Body of pancreas (tissue), 4 donors: ENCODE measurements around the gene PPARGC1A. TPM values are rescaled to one million over a fixed set of nuclear protein-coding genes. Genes with fewer than 3 reads are reported as not detected.
A peak's percentile ranks its signal among the peaks of the same experiment; 100 is the strongest.

Experiments
- ATAC-seq: fragments of 150-250 bp; one replicate; pipeline ENCODE4 v1.9.1; 2016
- DNase-seq, 4 donors: peaks; one replicate each; pipeline ENCODE4 v3.0.0-alpha.2; 2019
- H3K27ac ChIP-seq, 4 donors: fragments of 200-600 bp; sonication (generic); 1 replicate in 3 of 4; 2 replicates in 1 of 4; pipeline versions ENCODE4 v1.5.1 to v1.6.1; 2016 to 2019; ENCODE audit warnings: mild to moderate bottlenecking in 1 of 4, mixed read lengths in 1 of 4, moderate library complexity in 1 of 4
- H3K27me3 ChIP-seq, 2 donors: fragments of 200-600 bp; sonication (generic); one replicate each; pipeline ENCODE4 v1.6.0; 2016; ENCODE audit warnings: mild to moderate bottlenecking in 1 of 2
- H3K36me3 ChIP-seq, 2 donors: fragments of 200-600 bp; sonication (generic); replicated peaks in 1 of 2; 2 replicates each; pipeline ENCODE4 v1.5.1; 2016; ENCODE audit warnings: low read depth in 2 of 2; ENCODE audit not compliant: insufficient read depth in 1 of 2
- H3K4me1 ChIP-seq: fragments of 200-600 bp; sonication (generic); one replicate; pipeline ENCODE4 v1.6.0; 2016
- H3K4me3 ChIP-seq, 2 donors: fragments of 200-600 bp; sonication (generic); 1 replicate in 1 of 2; 2 replicates in 1 of 2; pipeline ENCODE4 v1.5.1; 2016 to 2019
- H3K9me3 ChIP-seq, 3 donors: fragments of 200-600 bp; sonication (generic); 1 replicate in 2 of 3; 2 replicates in 1 of 3; pipeline ENCODE4 v1.5.1; 2016
- POLR2A ChIP-seq, 3 donors: fragments of 450-650 bp; IDR thresholded peaks; one replicate each; pipeline ENCODE4 v1.6.1; 2016; ENCODE audit warnings: antibody characterized with exemption in 3 of 3, mild to moderate bottlenecking in 2 of 3
- WGBS, 2 donors: methylation state at CpG; one replicate each; pipeline ENCODE4 v1.1.5; 2017; 5-methylcytosine and 5-hydroxymethylcytosine counted together
- intact Hi-C: fragments of 100-400 bp; cut with DNase I; formaldehyde crosslinking; loops from one replicate; pipeline ENCODE4 v1.15.1; 2023
- total RNA-seq, 2 donors: library from RNA; depleted of rRNA; stranded (reverse); fragments of >200 nt; gene quantifications; one replicate each; pipeline ENCODE4 v1.1.0, GENCODE V29; 2016
- TF ChIP-seq, protein P1 (sequence below), 7 experiments: fragments of 450-650 bp in 4 of 7; fragments of 200-600 bp in 3 of 7; sonication (generic) in 3 of 7; IDR thresholded peaks; one replicate each; pipeline ENCODE4 v1.5.1; 2016 to 2019; ENCODE audit warnings: antibody characterized with exemption in 7 of 7

PPARGC1A gene
- total RNA-seq, 2 donors from 2014 or later = 8.0 to 44.8 TPM

DNA sequence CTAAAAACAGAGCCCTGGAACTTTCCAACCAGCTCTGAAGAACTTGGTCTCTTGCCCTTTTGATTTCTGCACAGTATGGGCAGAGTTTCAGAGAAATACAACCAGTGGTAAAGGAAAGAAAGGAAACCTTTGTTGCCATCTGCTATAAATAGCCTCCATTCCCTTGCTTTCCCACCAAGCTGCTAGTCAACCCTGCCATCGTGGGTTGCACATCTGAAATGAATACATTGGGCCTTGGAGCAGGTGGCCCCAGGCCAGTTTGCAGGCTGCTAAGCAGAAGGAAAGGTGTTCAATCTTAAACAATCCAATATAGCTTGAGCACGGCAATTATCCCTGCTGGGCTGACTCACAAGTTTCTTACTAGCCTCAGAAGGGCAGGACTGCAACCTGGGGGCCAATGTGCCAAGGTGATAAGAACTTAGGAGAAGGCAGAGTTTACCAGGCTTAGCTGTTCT, 142.5 kb downstream of the PPARGC1A start:
- peak; percentile 38 for ATAC-seq
- no peak overlapping the region for H3K4me3 ChIP-seq
- no peaks in the 10 kb centered on the region for H3K4me1 ChIP-seq
- H3K27ac ChIP-seq = no peak overlapping the region
- peak in 3 of 4 donors; percentile 5 to 24 (median 14) for DNase-seq
- no peaks in the 10 kb centered on the region for H3K27me3 ChIP-seq
- no peaks in the 10 kb centered on the region for H3K9me3 ChIP-seq
- no peaks in the 10 kb centered on the region for H3K36me3 ChIP-seq
- TF ChIP-seq POLR2A (IDR thresholded peaks at IDR 0.05) = no peak
- TF ChIP-seq, protein P1, sequence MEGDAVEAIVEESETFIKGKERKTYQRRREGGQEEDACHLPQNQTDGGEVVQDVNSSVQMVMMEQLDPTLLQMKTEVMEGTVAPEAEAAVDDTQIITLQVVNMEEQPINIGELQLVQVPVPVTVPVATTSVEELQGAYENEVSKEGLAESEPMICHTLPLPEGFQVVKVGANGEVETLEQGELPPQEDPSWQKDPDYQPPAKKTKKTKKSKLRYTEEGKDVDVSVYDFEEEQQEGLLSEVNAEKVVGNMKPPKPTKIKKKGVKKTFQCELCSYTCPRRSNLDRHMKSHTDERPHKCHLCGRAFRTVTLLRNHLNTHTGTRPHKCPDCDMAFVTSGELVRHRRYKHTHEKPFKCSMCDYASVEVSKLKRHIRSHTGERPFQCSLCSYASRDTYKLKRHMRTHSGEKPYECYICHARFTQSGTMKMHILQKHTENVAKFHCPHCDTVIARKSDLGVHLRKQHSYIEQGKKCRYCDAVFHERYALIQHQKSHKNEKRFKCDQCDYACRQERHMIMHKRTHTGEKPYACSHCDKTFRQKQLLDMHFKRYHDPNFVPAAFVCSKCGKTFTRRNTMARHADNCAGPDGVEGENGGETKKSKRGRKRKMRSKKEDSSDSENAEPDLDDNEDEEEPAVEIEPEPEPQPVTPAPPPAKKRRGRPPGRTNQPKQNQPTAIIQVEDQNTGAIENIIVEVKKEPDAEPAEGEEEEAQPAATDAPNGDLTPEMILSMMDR (IDR thresholded peaks at IDR 0.05) = no peak
- intact Hi-C loops = no loop called here
- WGBS, 2 donors = 14 to 17% methylated on average over 2 of the region's 2 CpGs

DNA sequence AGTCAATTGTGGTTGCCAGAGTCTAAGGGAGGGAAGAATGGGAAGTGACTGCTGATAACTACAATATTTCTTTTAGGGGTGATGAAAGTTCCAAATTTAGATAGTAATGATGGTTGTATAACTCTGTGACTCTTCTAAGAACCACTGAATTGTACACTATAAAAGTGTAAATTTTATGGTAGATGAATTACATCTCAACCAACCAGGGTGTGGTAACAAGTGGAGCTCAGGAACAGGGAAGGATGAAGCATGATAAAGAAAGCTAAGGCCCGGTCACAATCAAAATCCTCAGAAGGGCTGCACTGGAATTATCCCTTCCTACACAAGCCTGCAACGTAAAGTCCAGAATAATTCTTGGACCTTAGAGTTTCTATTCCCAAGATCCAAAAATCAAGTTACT, 143.2 kb downstream of the PPARGC1A start:
- H3K27me3 ChIP-seq = no peaks in the 10 kb centered on the region
- no peak for DNase-seq
- H3K9me3 ChIP-seq = no peaks in the 10 kb centered on the region
- no peak for ATAC-seq
- no peak overlapping the region for H3K27ac ChIP-seq
- 73 to 78% methylated on average over 2 of the region's 2 CpGs for WGBS, 2 donors
- H3K4me3 ChIP-seq = no peak overlapping the region
- TF ChIP-seq POLR2A (IDR thresholded peaks at IDR 0.05) = no peak
- TF ChIP-seq, protein P1 (IDR thresholded peaks at IDR 0.05) = no peak
- no peaks in the 10 kb centered on the region for H3K4me1 ChIP-seq
- H3K36me3 ChIP-seq = no peaks in the 10 kb centered on the region
- intact Hi-C loops = no loop called here

DNA sequence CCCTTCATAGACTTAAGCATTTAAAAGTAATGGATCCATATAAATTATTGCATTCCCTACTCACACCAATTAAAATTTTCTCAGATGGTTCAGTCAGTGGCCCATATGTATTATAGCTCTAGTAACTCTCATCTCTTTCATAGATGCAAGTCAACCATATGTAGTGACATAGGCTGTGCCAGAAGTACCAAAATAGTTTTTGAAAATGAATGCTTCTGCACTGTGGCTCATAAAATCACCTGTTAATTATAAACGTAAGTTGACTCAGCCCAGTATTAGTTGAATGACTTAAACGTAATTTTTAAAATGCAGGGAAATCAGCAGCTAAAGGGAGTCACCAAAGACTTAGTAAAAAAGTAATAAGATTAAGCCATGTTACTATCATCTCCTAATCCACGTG, 143.8 kb downstream of the PPARGC1A start:
- DNase-seq (no peak), ATAC-seq (no peak)
- TF ChIP-seq POLR2A (IDR thresholded peaks at IDR 0.05) = no peak
- TF ChIP-seq, protein P1 (IDR thresholded peaks at IDR 0.05) = no peak
- Histone ChIP-seq H3K9me3 (no peaks in the 10 kb centered on the region), H3K4me1 (no peaks in the 10 kb centered on the region), H3K4me3 (no peak overlapping the region), H3K27me3 (no peaks in the 10 kb centered on the region), H3K27ac (no peak overlapping the region), H3K36me3 (no peaks in the 10 kb centered on the region)
- intact Hi-C loops = no loop called here
- 53 to 56% methylated on average over 3 of the region's 3 CpGs for WGBS, 2 donors

DNA sequence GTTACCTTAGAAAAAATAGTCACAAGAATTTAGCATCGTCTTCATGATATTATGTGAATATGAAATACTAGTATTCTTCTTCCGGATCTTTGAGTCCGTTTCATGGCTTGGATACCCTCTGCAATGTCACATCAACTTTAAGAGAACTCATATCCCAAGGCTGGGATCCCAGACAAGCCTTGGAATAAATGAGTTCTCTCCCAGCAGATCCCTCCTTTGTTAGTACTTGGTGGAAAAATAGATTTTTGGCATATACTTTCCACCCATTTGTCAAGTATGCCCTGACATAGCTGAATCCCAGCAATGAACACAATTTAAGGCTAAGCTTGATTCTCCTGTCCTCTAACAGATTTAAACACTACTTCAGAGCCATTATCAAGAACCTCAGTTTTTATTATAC, 144.5 kb downstream of the PPARGC1A start:
- H3K4me3 ChIP-seq = no peak overlapping the region
- 73 to 76% methylated on average over 3 of the region's 3 CpGs for WGBS, 2 donors
- no peaks in the 10 kb centered on the region for H3K36me3 ChIP-seq
- no peak for ATAC-seq
- TF ChIP-seq, protein P1 (IDR thresholded peaks at IDR 0.05) = no peak
- no peak for TF ChIP-seq POLR2A (IDR thresholded peaks at IDR 0.05)
- H3K4me1 ChIP-seq = no peaks in the 10 kb centered on the region
- intact Hi-C loops = no loop called here
- no peak for DNase-seq
- H3K9me3 ChIP-seq = no peaks in the 10 kb centered on the region
- H3K27ac ChIP-seq = no peak overlapping the region
- no peaks in the 10 kb centered on the region for H3K27me3 ChIP-seq
